Measurements from ENCODE around the gene ZBTB12. TPM values are rescaled to one million over a fixed set of nuclear protein-coding genes. Genes with fewer than 3 reads are reported as not detected.
A peak's percentile ranks its signal among the peaks of the same experiment; 100 is the strongest.

Gene ZBTB12
- total RNA-seq, 1 donor, result 3.6 TPM

DNA sequence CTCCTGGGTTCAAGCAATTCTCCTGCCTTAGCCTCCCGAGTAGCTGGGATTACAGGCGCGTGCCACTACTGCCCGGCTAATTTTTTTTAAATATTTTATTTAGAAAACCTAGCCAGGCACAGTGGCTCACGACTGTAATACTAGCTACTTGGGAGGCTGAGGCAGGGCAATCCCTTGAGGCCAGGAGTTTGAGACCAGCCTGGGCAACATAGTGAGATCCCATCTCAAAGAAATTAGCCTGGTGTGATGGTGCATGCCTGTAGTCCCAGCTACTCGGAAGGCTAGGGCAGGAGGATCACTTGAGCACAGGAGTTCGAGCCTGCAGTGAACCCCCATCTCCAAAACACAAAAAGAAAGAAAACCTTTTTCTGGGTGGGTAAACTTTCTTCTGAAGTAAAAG lies 25.5 kb downstream of the ZBTB12 start:
- H3K79me2 ChIP-seq (ENCODE audit: insufficient read depth, low read length), result no peaks in the 10 kb centered on the region
- H3K9me3 ChIP-seq (ENCODE audit: low read depth, low read length), result no peaks in the 10 kb centered on the region
- H3K27ac ChIP-seq (ENCODE audit: low read depth, low read length), result no peak overlapping the region
- TF ChIP-seq, protein P1, sequence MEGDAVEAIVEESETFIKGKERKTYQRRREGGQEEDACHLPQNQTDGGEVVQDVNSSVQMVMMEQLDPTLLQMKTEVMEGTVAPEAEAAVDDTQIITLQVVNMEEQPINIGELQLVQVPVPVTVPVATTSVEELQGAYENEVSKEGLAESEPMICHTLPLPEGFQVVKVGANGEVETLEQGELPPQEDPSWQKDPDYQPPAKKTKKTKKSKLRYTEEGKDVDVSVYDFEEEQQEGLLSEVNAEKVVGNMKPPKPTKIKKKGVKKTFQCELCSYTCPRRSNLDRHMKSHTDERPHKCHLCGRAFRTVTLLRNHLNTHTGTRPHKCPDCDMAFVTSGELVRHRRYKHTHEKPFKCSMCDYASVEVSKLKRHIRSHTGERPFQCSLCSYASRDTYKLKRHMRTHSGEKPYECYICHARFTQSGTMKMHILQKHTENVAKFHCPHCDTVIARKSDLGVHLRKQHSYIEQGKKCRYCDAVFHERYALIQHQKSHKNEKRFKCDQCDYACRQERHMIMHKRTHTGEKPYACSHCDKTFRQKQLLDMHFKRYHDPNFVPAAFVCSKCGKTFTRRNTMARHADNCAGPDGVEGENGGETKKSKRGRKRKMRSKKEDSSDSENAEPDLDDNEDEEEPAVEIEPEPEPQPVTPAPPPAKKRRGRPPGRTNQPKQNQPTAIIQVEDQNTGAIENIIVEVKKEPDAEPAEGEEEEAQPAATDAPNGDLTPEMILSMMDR (IDR thresholded peaks at IDR 0.05; ENCODE audit: extremely low read depth, low read depth, low read length), result no peak
- H2AFZ ChIP-seq (ENCODE audit: low read length), result no peak overlapping the region
- no peak overlapping the region for H3K4me3 ChIP-seq (ENCODE audit: insufficient read depth, low read length)
- no peaks in the 10 kb centered on the region for H3K27me3 ChIP-seq (ENCODE audit: insufficient read depth, low read length)
- H3K4me2 ChIP-seq (ENCODE audit: insufficient read depth, low read length), result no peak overlapping the region
- no peak for DNase-seq (ENCODE audit: insufficient read length, low spot score, missing footprints)
- no peaks in the 10 kb centered on the region for H4K20me1 ChIP-seq (ENCODE audit: insufficient read depth, low read length)
- peaks cover 18% of the 10 kb centered on the region for H3K36me3 ChIP-seq (ENCODE audit: insufficient read depth, low read length)
- peaks cover under 1% of the 10 kb centered on the region for H3K4me1 ChIP-seq (ENCODE audit: insufficient read depth, low read length)

DNA sequence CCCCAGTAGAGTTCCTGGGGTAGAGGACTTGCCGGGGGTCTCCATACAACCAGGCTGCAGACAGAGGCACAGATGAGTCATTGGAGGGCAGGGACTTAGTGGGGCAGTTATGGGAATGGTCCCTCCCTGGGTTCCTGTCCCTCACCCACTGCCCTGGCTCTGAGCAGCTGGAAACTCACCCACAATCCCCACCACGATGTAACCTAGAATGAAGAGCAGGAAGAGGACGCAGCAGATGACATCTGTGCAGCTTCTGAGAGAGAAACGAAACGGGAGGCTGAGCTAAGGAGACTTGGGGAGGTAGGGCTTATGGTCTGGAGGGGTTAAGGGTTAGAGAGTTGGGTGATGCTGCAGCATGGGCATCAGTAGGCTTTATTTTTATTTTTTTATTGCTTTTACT lies 26.0 kb downstream of the ZBTB12 start:
- Histone ChIP-seq H3K79me2 (ENCODE audit: insufficient read depth, low read length) (no peaks in the 10 kb centered on the region), H3K4me3 (ENCODE audit: insufficient read depth, low read length) (no peak overlapping the region), H3K4me1 (ENCODE audit: insufficient read depth, low read length) (peaks cover 4% of the 10 kb centered on the region), H3K27me3 (ENCODE audit: insufficient read depth, low read length) (no peaks in the 10 kb centered on the region), H2AFZ (ENCODE audit: low read length) (no peak overlapping the region), H3K36me3 (ENCODE audit: insufficient read depth, low read length) (peaks cover 13% of the 10 kb centered on the region), H3K4me2 (ENCODE audit: insufficient read depth, low read length) (no peak overlapping the region), H4K20me1 (ENCODE audit: insufficient read depth, low read length) (no peaks in the 10 kb centered on the region), H3K27ac (ENCODE audit: low read depth, low read length) (no peak overlapping the region), H3K9me3 (ENCODE audit: low read depth, low read length) (no peaks in the 10 kb centered on the region)
- DNase-seq (ENCODE audit: insufficient read length, low spot score, missing footprints), result peak; percentile 37
- TF ChIP-seq, protein P1 (IDR thresholded peaks at IDR 0.05; ENCODE audit: extremely low read depth, low read depth, low read length), result no peak

DNA sequence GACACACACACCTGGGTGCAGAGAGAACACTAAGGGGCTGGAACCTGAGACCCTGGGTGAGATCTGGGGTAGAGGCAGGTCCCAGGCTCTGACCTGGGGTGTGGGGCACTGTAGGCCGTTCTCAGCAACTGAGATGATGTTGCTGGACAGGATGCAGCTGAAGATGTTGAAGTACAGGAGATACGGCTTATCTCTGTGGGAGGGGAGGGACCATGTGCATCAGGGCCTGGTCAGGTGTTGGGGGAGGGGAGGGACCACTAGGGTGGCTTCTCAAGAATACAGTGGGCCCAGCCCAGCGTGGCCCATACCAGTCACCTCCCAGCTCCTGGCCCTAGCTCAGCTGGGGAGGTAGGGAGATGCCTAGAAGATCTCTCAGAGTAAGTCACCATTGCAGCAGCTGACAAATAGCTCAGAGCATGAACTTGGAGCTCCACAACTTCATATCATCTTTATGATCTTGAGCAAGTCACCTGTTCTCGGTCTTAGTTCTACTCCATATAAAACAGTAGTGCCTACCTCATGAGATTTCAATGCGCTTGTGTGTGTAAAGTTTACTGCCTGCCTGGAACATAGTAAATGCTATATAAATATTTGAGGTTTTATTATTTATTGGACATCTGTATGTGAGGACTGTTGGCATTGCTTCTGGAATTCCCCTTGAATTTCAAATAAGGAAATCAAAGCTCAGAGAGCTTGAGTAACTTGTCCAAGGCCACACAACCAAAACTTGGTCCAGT lies 26.9 kb downstream of the ZBTB12 start:
- Histone ChIP-seq H2AFZ (ENCODE audit: low read length) (no peak overlapping the region), H3K36me3 (ENCODE audit: insufficient read depth, low read length) (peaks cover 5% of the 10 kb centered on the region), H3K79me2 (ENCODE audit: insufficient read depth, low read length) (no peaks in the 10 kb centered on the region), H3K27ac (ENCODE audit: low read depth, low read length) (no peak overlapping the region), H3K27me3 (ENCODE audit: insufficient read depth, low read length) (no peaks in the 10 kb centered on the region), H3K4me3 (ENCODE audit: insufficient read depth, low read length) (no peak overlapping the region), H3K9me3 (ENCODE audit: low read depth, low read length) (no peaks in the 10 kb centered on the region), H3K4me1 (ENCODE audit: insufficient read depth, low read length) (peaks cover 4% of the 10 kb centered on the region), H4K20me1 (ENCODE audit: insufficient read depth, low read length) (no peaks in the 10 kb centered on the region), H3K4me2 (ENCODE audit: insufficient read depth, low read length) (no peak overlapping the region)
- DNase-seq (ENCODE audit: insufficient read length, low spot score, missing footprints), result peak; percentile 11
- TF ChIP-seq, protein P1 (IDR thresholded peaks at IDR 0.05; ENCODE audit: extremely low read depth, low read depth, low read length), result no peak

DNA sequence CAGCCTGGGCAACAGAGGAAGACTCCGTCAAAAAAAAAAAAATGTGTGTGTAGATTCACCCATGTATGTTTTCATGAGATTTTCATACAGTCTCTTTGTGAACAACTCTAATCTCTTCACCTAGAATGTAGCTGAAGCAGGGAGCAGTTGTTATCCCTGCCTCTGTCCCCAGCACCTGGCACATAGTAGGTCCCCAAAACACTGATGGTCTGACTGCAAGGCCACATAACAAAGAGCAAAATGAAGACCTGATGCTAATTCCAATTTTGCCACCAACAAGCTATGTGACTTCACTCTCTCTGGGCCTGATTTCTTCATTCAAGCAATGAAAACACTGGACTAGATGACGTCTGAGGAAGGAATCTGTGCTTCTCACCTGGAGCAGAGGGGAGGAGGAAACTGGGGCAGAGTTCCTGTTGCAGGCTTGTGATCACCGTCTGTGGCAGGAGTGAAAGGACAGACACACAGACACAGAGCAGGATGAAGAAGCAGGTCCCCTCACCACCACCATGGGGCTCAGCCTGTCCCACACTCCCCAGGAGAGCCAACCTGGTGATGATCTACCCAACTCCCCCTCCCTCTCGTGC lies 27.7 kb downstream of the ZBTB12 start:
- TF ChIP-seq, protein P1 (IDR thresholded peaks at IDR 0.05; ENCODE audit: extremely low read depth, low read depth, low read length), result no peak
- Histone ChIP-seq H3K4me3 (ENCODE audit: insufficient read depth, low read length) (no peak overlapping the region), H3K4me1 (ENCODE audit: insufficient read depth, low read length) (peaks cover 4% of the 10 kb centered on the region), H4K20me1 (ENCODE audit: insufficient read depth, low read length) (no peaks in the 10 kb centered on the region), H3K9me3 (ENCODE audit: low read depth, low read length) (no peaks in the 10 kb centered on the region), H3K27me3 (ENCODE audit: insufficient read depth, low read length) (no peaks in the 10 kb centered on the region), H3K27ac (ENCODE audit: low read depth, low read length) (no peak overlapping the region), H3K36me3 (ENCODE audit: insufficient read depth, low read length) (no peaks in the 10 kb centered on the region), H3K4me2 (ENCODE audit: insufficient read depth, low read length) (no peak overlapping the region), H2AFZ (ENCODE audit: low read length) (no peak overlapping the region), H3K79me2 (ENCODE audit: insufficient read depth, low read length) (no peaks in the 10 kb centered on the region)
- peak; percentile 23 for DNase-seq (ENCODE audit: insufficient read length, low spot score, missing footprints)

All from osteoblast (primary cell).